Transverse colon (tissue), 4 donors: ENCODE measurements around the gene FBXL2. TPM values are rescaled to one million over a fixed set of nuclear protein-coding genes. Genes with fewer than 3 reads are reported as not detected.

Experiments
- DNase-seq: peaks from one replicate; pipeline ENCODE4 v3.0.0-alpha.2; 2019
- H3K27ac ChIP-seq, 4 donors: fragments of 200-600 bp; sonication (generic); 2 replicates each; pipeline ENCODE4 v1.5.1; 2016 to 2018; ENCODE audit warnings: inconsistent platforms in 4 of 4
- H3K27me3 ChIP-seq: fragments of 200-600 bp; sonication (generic); 2 replicates; pipeline ENCODE4 v1.5.1; 2017; ENCODE audit warnings: inconsistent platforms
- H3K36me3 ChIP-seq, 4 donors: fragments of 200-600 bp; sonication (generic); 2 replicates each; pipeline ENCODE4 v1.5.1; 2017 to 2019; ENCODE audit warnings: inconsistent platforms in 4 of 4
- H3K4me1 ChIP-seq, 4 donors: fragments of 200-600 bp; sonication (generic); 2 replicates each; pipeline ENCODE4 v1.5.1; 2017 to 2020; ENCODE audit warnings: inconsistent platforms in 4 of 4
- H3K4me3 ChIP-seq, 4 donors: fragments of 200-600 bp; sonication (generic); 1 replicate in 1 of 4; 2 replicates in 3 of 4; pipeline versions ENCODE4 v1.5.1 to v1.6.1; 2017 to 2019; ENCODE audit warnings: inconsistent platforms in 4 of 4
- H3K9me3 ChIP-seq, 2 donors: fragments of 200-600 bp; sonication (generic); 2 replicates each; pipeline ENCODE4 v1.5.1; 2017 to 2019; ENCODE audit warnings: inconsistent platforms in 2 of 2
- EP300 ChIP-seq: sonication (generic); formaldehyde crosslinking; IDR thresholded peaks from one replicate; pipeline ENCODE4 v1.6.1; 2017; ENCODE audit warnings: antibody characterized with exemption, low read depth
- POLR2A ChIP-seq: fragments of 450-650 bp; IDR thresholded peaks from one replicate; pipeline ENCODE4 v1.6.1; 2016; ENCODE audit warnings: antibody characterized with exemption, mild to moderate bottlenecking, moderate library complexity
- POLR2AphosphoS5 ChIP-seq, 3 donors: sonication (generic); formaldehyde crosslinking; IDR thresholded peaks; one replicate each; pipeline ENCODE4 v1.6.1; 2016; ENCODE audit warnings: antibody characterized with exemption in 3 of 3
- WGBS, 2 donors: methylation state at CpG; one replicate each; pipeline ENCODE4 v1.1.5; 2018; ENCODE audit warnings: low coverage in 1 of 2; 5-methylcytosine and 5-hydroxymethylcytosine counted together
- in situ Hi-C, 4 donors: fragments of 200-750 bp; cut with MboI; loops; one replicate each; pipeline versions ENCODE4 v1.15.0 to v1.15.1; 2017; ENCODE audit warnings: low sequenced_read_pairs in 3 of 4, low pct_ligation_motif_present in 1 of 4, low pct_unique_long_range_greater_than_20kb in 1 of 4
- intact Hi-C: fragments of 100-400 bp; cut with DNase I; formaldehyde crosslinking; loops from one replicate; pipeline ENCODE4 v1.15.1; 2023; ENCODE audit warnings: low total_unique reads
- total RNA-seq, 4 donors: library from RNA; depleted of rRNA; stranded (reverse); fragments of >200 nt; gene quantifications; one replicate each; pipeline ENCODE4 v1.1.0, GENCODE V29; 2016
- TF ChIP-seq, protein P1 (sequence below), 5 experiments: fragments of 200-600 bp in 3 of 5; fragments of 450-650 bp in 2 of 5; sonication (generic) in 3 of 5; IDR thresholded peaks; 1 replicate in 2 of 5; 2 replicates in 3 of 5; pipeline ENCODE4 v1.5.1; 2016 to 2017; ENCODE audit warnings: antibody characterized with exemption in 5 of 5, inconsistent platforms in 3 of 5, mild to moderate bottlenecking in 2 of 5, moderate library complexity in 1 of 5

FBXL2 gene
- total RNA-seq, 4 donors from 2014 or later: 1.6 to 3.0 (median 2.6) TPM

DNA sequence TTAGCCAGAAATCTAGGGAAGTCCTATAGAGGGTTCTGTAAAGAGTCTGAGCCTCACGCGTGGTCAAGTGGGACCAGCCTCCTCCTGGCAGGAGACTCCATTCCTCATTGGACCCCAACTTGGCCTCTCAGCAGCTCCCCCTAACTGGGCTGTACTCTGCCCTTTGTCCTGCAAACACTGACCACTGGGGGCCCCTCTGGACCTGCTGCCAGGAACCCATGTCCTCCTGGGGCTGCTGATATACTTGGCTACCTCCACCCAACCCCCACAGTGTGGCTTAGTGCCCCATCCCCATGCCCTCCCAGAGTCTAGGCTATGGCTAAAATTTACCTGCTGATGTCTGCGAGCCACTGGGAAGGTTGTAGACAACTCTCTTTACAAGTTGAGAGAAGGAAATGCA, 100.2 kb downstream of the FBXL2 start:
- Histone ChIP-seq H3K9me3 (no peaks in the 10 kb centered on the region), H3K27me3 (no peaks in the 10 kb centered on the region), H3K36me3 (no peaks in the 10 kb centered on the region), H3K4me3 (no peak overlapping the region), H3K4me1 (peaks cover 0 to 6% (median 2%) of the 10 kb centered on the region in 4 donors), H3K27ac (no peak overlapping the region)
- no peak for TF ChIP-seq POLR2AphosphoS5 (IDR thresholded peaks at IDR 0.05)
- 90 to 91% methylated on average over 2 to 3 of the region's 3 CpGs for whole genome bisulfite sequencing, 2 donors
- no peak for DNase-seq
- in situ Hi-C loops (loop anchor here in 1 of 4 donors (10.0 kb wide), 1 partner anchor 243 kb away; no protein-coding TSS in a partner anchor), intact Hi-C loops (no loop called here)

DNA sequence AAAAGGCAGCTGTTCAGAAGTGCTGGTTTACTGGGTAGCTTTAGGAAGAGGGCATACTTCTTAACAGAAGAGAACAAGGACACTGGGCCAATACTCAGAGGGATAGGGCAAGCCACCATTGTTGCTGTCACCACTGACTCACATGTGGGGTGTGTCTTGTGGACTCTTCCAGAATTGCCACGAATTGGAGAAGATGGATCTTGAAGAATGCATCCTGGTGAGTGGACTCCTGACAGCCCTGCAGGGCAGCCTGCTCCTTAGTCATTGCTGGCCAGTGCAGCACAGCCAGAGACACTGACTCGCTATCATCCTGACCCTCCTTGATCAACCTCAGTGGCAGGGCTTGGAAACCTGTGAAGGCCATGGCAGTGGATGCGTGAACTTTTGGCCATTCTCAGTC, 100.7 kb downstream of the FBXL2 start:
- Histone ChIP-seq H3K4me1 (peaks cover 0 to 2% (median 0%) of the 10 kb centered on the region in 4 donors), H3K9me3 (no peaks in the 10 kb centered on the region), H3K36me3 (no peaks in the 10 kb centered on the region), H3K4me3 (no peak overlapping the region), H3K27me3 (no peaks in the 10 kb centered on the region), H3K27ac (no peak overlapping the region)
- WGBS, 2 donors: 94% methylated on average over 3 of the region's 3 CpGs; no CpG with 5 or more reads in 1 of the 2 donors
- intact Hi-C loops (no loop called here), in situ Hi-C loops (loop anchor here in 1 of 4 donors (10.0 kb wide), 1 partner anchor 243 kb away; no protein-coding TSS in a partner anchor)
- no peak for TF ChIP-seq EP300
- TF ChIP-seq POLR2AphosphoS5 (IDR thresholded peaks at IDR 0.05): no peak
- no peak for TF ChIP-seq POLR2A
- TF ChIP-seq, protein P1, sequence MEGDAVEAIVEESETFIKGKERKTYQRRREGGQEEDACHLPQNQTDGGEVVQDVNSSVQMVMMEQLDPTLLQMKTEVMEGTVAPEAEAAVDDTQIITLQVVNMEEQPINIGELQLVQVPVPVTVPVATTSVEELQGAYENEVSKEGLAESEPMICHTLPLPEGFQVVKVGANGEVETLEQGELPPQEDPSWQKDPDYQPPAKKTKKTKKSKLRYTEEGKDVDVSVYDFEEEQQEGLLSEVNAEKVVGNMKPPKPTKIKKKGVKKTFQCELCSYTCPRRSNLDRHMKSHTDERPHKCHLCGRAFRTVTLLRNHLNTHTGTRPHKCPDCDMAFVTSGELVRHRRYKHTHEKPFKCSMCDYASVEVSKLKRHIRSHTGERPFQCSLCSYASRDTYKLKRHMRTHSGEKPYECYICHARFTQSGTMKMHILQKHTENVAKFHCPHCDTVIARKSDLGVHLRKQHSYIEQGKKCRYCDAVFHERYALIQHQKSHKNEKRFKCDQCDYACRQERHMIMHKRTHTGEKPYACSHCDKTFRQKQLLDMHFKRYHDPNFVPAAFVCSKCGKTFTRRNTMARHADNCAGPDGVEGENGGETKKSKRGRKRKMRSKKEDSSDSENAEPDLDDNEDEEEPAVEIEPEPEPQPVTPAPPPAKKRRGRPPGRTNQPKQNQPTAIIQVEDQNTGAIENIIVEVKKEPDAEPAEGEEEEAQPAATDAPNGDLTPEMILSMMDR (IDR thresholded peaks at IDR 0.05): no peak
- DNase-seq: no peak

DNA sequence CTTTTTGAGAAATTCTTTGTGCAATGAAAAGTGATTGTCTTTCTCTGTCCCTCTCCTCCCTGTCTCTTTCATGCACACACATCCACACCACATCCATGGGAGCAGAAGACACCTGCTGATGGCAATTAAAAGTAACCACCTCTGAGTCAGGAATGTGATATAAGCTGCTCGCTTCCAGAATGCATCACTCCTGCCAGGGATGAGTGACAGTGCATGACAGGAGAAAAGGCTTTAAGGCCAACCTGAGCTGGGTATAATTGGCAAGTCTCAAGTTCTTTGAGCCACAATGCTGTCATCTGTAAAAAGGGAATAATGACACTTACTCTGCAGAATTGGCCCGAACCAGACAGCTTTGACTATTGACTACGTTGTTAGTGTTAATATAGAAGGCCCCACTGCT, 103.4 kb downstream of the FBXL2 start:
- Histone ChIP-seq H3K27me3 (no peaks in the 10 kb centered on the region), H3K36me3 (no peaks in the 10 kb centered on the region), H3K9me3 (no peaks in the 10 kb centered on the region), H3K4me1 (no peaks in the 10 kb centered on the region), H3K4me3 (no peak overlapping the region), H3K27ac (no peak overlapping the region)
- WGBS, 2 donors: 90 to 92% methylated on average over 3 of the region's 3 CpGs
- in situ Hi-C loops: loop anchor here in 1 of 4 donors (10.0 kb wide), 1 partner anchor 256 kb away; no protein-coding TSS in a partner anchor
- DNase-seq: no peak
- TF ChIP-seq, protein P1 (IDR thresholded peaks at IDR 0.05): no peak
- TF ChIP-seq POLR2AphosphoS5 (IDR thresholded peaks at IDR 0.05): no peak
- TF ChIP-seq POLR2A: no peak
- TF ChIP-seq EP300: no peak
- intact Hi-C loops: no loop called here

DNA sequence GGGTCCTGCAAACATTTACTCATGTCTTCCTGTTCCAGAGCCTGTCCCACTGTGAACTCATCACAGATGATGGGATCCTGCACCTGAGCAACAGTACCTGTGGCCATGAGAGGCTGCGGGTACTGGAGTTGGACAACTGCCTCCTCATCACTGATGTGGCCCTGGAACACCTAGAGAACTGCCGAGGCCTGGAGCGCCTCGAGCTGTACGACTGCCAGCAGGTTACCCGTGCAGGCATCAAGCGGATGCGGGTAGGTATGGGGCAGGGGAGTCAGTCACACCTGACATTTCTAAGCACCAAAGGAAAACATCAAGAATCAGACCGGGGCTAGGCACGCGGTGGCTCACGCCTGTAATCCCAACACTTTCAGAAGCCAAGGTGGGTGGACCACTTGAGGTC, 106.7 kb downstream of the FBXL2 start:
- Histone ChIP-seq H3K27ac (no peak overlapping the region), H3K4me3 (no peak overlapping the region), H3K4me1 (no peaks in the 10 kb centered on the region), H3K9me3 (no peaks in the 10 kb centered on the region), H3K36me3 (peaks cover 0 to 4% (median 0%) of the 10 kb centered on the region in 4 donors), H3K27me3 (no peaks in the 10 kb centered on the region)
- no peak for DNase-seq
- intact Hi-C loops: no loop called here
- WGBS, 2 donors: 98% methylated on average over 12 of the region's 12 CpGs; no CpG with 5 or more reads in 1 of the 2 donors
- no peak for TF ChIP-seq POLR2A
- TF ChIP-seq POLR2AphosphoS5 (IDR thresholded peaks at IDR 0.05): no peak
- TF ChIP-seq, protein P1 (IDR thresholded peaks at IDR 0.05): no peak
- no peak for TF ChIP-seq EP300
- in situ Hi-C loops: loop anchor here in 1 of 4 donors (10.0 kb wide), 1 partner anchor 259 kb away; no protein-coding TSS in a partner anchor

DNA sequence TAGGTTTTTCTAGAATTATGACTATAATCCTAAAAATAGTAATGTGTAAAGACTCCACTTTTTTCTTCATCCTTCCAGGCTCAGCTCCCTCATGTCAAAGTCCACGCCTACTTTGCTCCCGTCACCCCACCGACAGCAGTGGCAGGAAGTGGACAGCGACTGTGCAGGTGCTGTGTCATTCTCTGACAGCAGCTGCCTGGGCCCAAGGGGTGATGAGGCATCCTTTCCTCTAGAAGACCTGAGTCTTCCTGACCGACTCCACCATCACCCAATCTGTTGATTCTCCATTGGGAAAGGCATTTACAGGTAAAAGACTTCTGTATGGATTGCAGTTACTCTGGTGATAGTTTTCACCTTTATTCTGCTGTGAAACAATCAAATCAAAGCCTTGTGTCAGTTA, 108.2 kb downstream of the FBXL2 start:
- Histone ChIP-seq H3K27me3 (no peaks in the 10 kb centered on the region), H3K4me3 (no peak overlapping the region), H3K27ac (no peak overlapping the region), H3K9me3 (no peaks in the 10 kb centered on the region), H3K36me3 (peaks cover 0 to 7% (median 2%) of the 10 kb centered on the region in 4 donors), H3K4me1 (no peaks in the 10 kb centered on the region)
- 73% methylated on average over 5 of the region's 5 CpGs; no CpG with 5 or more reads in 1 of the 2 donors for WGBS, 2 donors
- intact Hi-C loops: no loop called here
- no peak for DNase-seq
- TF ChIP-seq POLR2A (no peak), POLR2AphosphoS5 (IDR thresholded peaks at IDR 0.05) (no peak), EP300 (no peak)
- TF ChIP-seq, protein P1 (IDR thresholded peaks at IDR 0.05): no peak
- in situ Hi-C loops: loop anchor here in 1 of 4 donors (10.0 kb wide), 1 partner anchor 261 kb away; no protein-coding TSS in a partner anchor
